Gastroesophageal sphincter (tissue), 3 donors: ENCODE results near the gene CALU.

Experiments used
- CTCF ChIP-seq, 4 experiments: fragments of 200-600 bp in 2 of 4; fragments of 450-650 bp in 2 of 4; sonication (generic) in 1 of 4; IDR thresholded peaks; one replicate each; pipeline ENCODE4 v1.5.1; 2017 to 2019; ENCODE audit warnings: antibody characterized with exemption in 4 of 4, mild to moderate bottlenecking in 2 of 4, moderate library complexity in 2 of 4
- EP300 ChIP-seq: sonication (generic); formaldehyde crosslinking; IDR thresholded peaks from one replicate; pipeline ENCODE4 v1.6.1; 2017; ENCODE audit warnings: antibody characterized with exemption, mild to moderate bottlenecking
- POLR2A ChIP-seq, 2 donors: fragments of 450-650 bp; IDR thresholded peaks; one replicate each; pipeline ENCODE4 v1.6.1; 2017; ENCODE audit warnings: antibody characterized with exemption in 2 of 2, mild to moderate bottlenecking in 2 of 2, moderate library complexity in 1 of 2

- TF ChIP-seq POLR2A (IDR thresholded peaks at IDR 0.05) (no peak), CTCF (IDR thresholded peaks at IDR 0.05) (no peak), EP300 (no peak)
These were observed 39.3 kb upstream of the CALU start for GRCh38 chr7:128699895-128700294.
